Measurements from ENCODE around the gene NAALADL2. TPM values are rescaled to one million over a fixed set of nuclear protein-coding genes. Genes with fewer than 3 reads are reported as not detected.

The NAALADL2 gene
- total RNA-seq, 1 experiment from 2014 or later = 1.6 TPM

GRCh38 chr3:175242243-175242642, 383.1 kb downstream of the NAALADL2 start:
- Mint-ChIP-seq H3K4me1 (peaks cover 0 to 3% of the 10 kb centered on the region in 2 experiments; a peak in 2 of 4 replicates), H3K9me3 (no peaks in the 10 kb centered on the region), H3K27me3 (ENCODE audit: low read depth) (peaks cover 7% of the 10 kb centered on the region)

More at GRCh38 chr3:175242243-175242642, 383.1 kb downstream of the NAALADL2 start:
- H3T11ph ChIP-seq (ENCODE audit: low read length) = no peak overlapping the region
- H3K4me1 ChIP-seq (ENCODE audit: insufficient read depth, low read length) = no peaks in the 10 kb centered on the region
- H2BK5ac ChIP-seq (ENCODE audit: insufficient read length, low read length) = no peak overlapping the region
- DNase-seq = no peak
- Mint-ChIP-seq H3K4me3 (no peak overlapping the region), H3K27ac (no peak overlapping the region), H3K36me3 (ENCODE audit: insufficient read depth in 1 of 3, low read depth in 3 of 3) (no peaks in the 10 kb centered on the region)
- no peak overlapping the region for H3K56ac ChIP-seq (ENCODE audit: insufficient read length, low read depth, low read length)
- no peak overlapping the region for H2AK5ac ChIP-seq (ENCODE audit: insufficient read length, low read length)
- H3K9me3 ChIP-seq (ENCODE audit: control insufficient read depth, low read depth, low read length) = no peaks in the 10 kb centered on the region
- WGBS (ENCODE audit: extremely low coverage, insufficient read length, low lambda C conversion rate) = no CpG with 5 or more reads among the region's 2 CpGs
- no peak overlapping the region for H4K5ac ChIP-seq (ENCODE audit: insufficient read length, low read depth, low read length)
- H2BK120ac ChIP-seq (ENCODE audit: low read depth, low read length, poor library complexity, severe bottlenecking) = no peak overlapping the region
- no peak overlapping the region for H2BK15ac ChIP-seq (ENCODE audit: low read depth, low read length)
- H3K4ac ChIP-seq (ENCODE audit: low read depth, low read length) = no peak overlapping the region
- no peaks in the 10 kb centered on the region for H3K79me1 ChIP-seq (ENCODE audit: insufficient read depth, low read depth, low read length, poor library complexity, severe bottlenecking)
- H3K23me2 ChIP-seq (ENCODE audit: insufficient read length, low read depth, low read length, poor library complexity, severe bottlenecking) = no peaks in the 10 kb centered on the region
- no peaks in the 10 kb centered on the region for H3K79me2 ChIP-seq (ENCODE audit: insufficient read depth, low read length)
- H3K18ac ChIP-seq (ENCODE audit: insufficient read length, low read depth, low read length) = no peak overlapping the region
- H3K9ac ChIP-seq (ENCODE audit: extremely low read depth, insufficient read length, low read length) = no peak overlapping the region
- H3K4me2 ChIP-seq (ENCODE audit: insufficient read depth, insufficient read length, low read length) = no peak overlapping the region
- no peak overlapping the region for H4K8ac ChIP-seq (replicated peaks; ENCODE audit: insufficient read length, low read depth, low read length)
- H2BK12ac ChIP-seq (ENCODE audit: insufficient read length, low read depth, low read length) = no peak overlapping the region
- H2BK20ac ChIP-seq (ENCODE audit: low read depth, low read length, poor library complexity, severe bottlenecking) = no peak overlapping the region
- H3K23ac ChIP-seq (ENCODE audit: insufficient read length, low read depth, low read length) = no peak overlapping the region
- no peak overlapping the region for H3K27ac ChIP-seq (ENCODE audit: insufficient read length, low read depth, low read length)
- no peak overlapping the region for H4K91ac ChIP-seq (ENCODE audit: insufficient read length, low read depth, low read length)
- TF ChIP-seq CTCF (conservative IDR thresholded peaks at IDR 0.05) = no peak
- H3K14ac ChIP-seq (ENCODE audit: insufficient read depth, low read length) = no peak overlapping the region
- H4K20me1 ChIP-seq (ENCODE audit: control insufficient read depth, insufficient read depth, insufficient read length) = no peaks in the 10 kb centered on the region
- no peak overlapping the region for H2AFZ ChIP-seq (ENCODE audit: low read length)
- no peaks in the 10 kb centered on the region for H3K27me3 ChIP-seq (ENCODE audit: insufficient read depth, low read length)

All from H9 (cell line).